Neural cell (in vitro differentiated cells): Measurements from ENCODE around the gene ATXN7L1. TPM values are rescaled to one million over a fixed set of nuclear protein-coding genes. Genes with fewer than 3 reads are reported as not detected.

ENCODE experiments used
- H2AFZ ChIP-seq: fragments of 200-600, 300-800 bp; sonication (generic), shearing (Covaris generic); 2 replicates; pipeline ENCODE4 v1.6.0; 2014; ENCODE audit warnings: low read depth, mild to moderate bottlenecking, antibody characterized with exemption, low read length, moderate library complexity
- H3F3A ChIP-seq: fragments of 200-600 bp; shearing (Covaris generic); 2 replicates; pipeline ENCODE4 v1.6.1; 2016; ENCODE audit warnings: mild to moderate bottlenecking, moderate library complexity, mixed read lengths, antibody characterized with exemption, low read length; ENCODE audit not compliant: insufficient read depth, poor library complexity, severe bottlenecking
- H3K27ac ChIP-seq: fragments of 200-600, 300-800 bp; sonication (generic), shearing (Covaris generic); 2 replicates; pipeline ENCODE4 v1.5.1; 2014; ENCODE audit warnings: mild to moderate bottlenecking, low read length, moderate library complexity
- H3K27me3 ChIP-seq: fragments of 300-800, 200-600 bp; sonication (generic), shearing (Covaris generic); 2 replicates; pipeline ENCODE4 v1.6.0; 2014; ENCODE audit warnings: mild to moderate bottlenecking, low read depth, low read length, moderate library complexity; ENCODE audit not compliant: insufficient read depth
- H3K36me3 ChIP-seq: fragments of 300-800, 200-600 bp; sonication (generic), shearing (Covaris generic); 2 replicates; pipeline ENCODE4 v1.5.1; 2014; ENCODE audit warnings: mild to moderate bottlenecking, antibody characterized with exemption, low read length, moderate library complexity; ENCODE audit not compliant: insufficient read depth
- H3K4me2 ChIP-seq: fragments of 300-800, 200-600 bp; sonication (generic), shearing (Covaris generic); 2 replicates; pipeline ENCODE4 v1.6.0; 2014; ENCODE audit warnings: mild to moderate bottlenecking, low read length
- H3K4me3 ChIP-seq: fragments of 300-800, 200-600 bp; sonication (generic), shearing (Covaris generic); 2 replicates; pipeline ENCODE4 v1.5.1; 2014; ENCODE audit warnings: mild to moderate bottlenecking, low read length, moderate library complexity
- H3K79me2 ChIP-seq: fragments of 200-600 bp; shearing (Covaris generic); replicated peaks from 2 replicates; pipeline ENCODE4 v1.6.0; 2014; ENCODE audit warnings: mild to moderate bottlenecking, low read length, moderate library complexity; ENCODE audit not compliant: insufficient read depth
- H3K9ac ChIP-seq: fragments of 300-800, 200-600 bp; sonication (generic), shearing (Covaris generic); 2 replicates; pipeline ENCODE4 v1.6.1; 2016; ENCODE audit warnings: mild to moderate bottlenecking, low read length, mixed read lengths
- H3K9me2 ChIP-seq: fragments of 200-600 bp; shearing (Covaris generic); 2 replicates; pipeline ENCODE4 v1.6.1; 2016; ENCODE audit warnings: mild to moderate bottlenecking, low read length, mixed read lengths; ENCODE audit not compliant: insufficient read depth
- H3K9me3 ChIP-seq: fragments of 200-600, 300-800 bp; sonication (generic), shearing (Covaris generic); 2 replicates; pipeline ENCODE4 v1.6.1; 2016; ENCODE audit warnings: mild to moderate bottlenecking, mixed run types, low read length, moderate library complexity, mixed read lengths
- H4K20me1 ChIP-seq: fragments of 200-600 bp; shearing (Covaris generic); 2 replicates; pipeline ENCODE4 v1.6.1; 2016; ENCODE audit warnings: mild to moderate bottlenecking, mixed run types; ENCODE audit not compliant: insufficient read depth
- CTCF ChIP-seq: fragments of 450-650 bp; IDR thresholded peaks from 2 replicates; pipeline ENCODE4 v1.5.1; 2014; ENCODE audit warnings: antibody characterized with exemption, mild to moderate bottlenecking, moderate library complexity; ENCODE audit not compliant: poor library complexity, severe bottlenecking
- EP300 ChIP-seq: fragments of 450-650 bp; conservative IDR thresholded peaks from 2 replicates; pipeline ENCODE4 v1.6.1; 2014; ENCODE audit warnings: antibody characterized with exemption, mild to moderate bottlenecking, moderate library complexity; ENCODE audit not compliant: poor library complexity, severe bottlenecking
- EZH2 ChIP-seq: fragments of 200-600, 300-800 bp; shearing (Covaris generic), sonication (generic); IDR thresholded peaks from 2 replicates; pipeline ENCODE4 v1.6.1; 2014; ENCODE audit warnings: antibody characterized with exemption, low read length, borderline replicate concordance, mild to moderate bottlenecking; ENCODE audit not compliant: insufficient read depth, poor library complexity, severe bottlenecking
- MXI1 ChIP-seq: fragments of 450-650 bp; conservative IDR thresholded peaks from 2 replicates; pipeline ENCODE4 v1.6.1; 2014; ENCODE audit warnings: antibody characterized with exemption, mild to moderate bottlenecking; ENCODE audit not compliant: poor library complexity, severe bottlenecking
- POLR2AphosphoS5 ChIP-seq: IDR thresholded peaks from 2 replicates; pipeline ENCODE4 v1.6.1; 2012
- RAD21 ChIP-seq: fragments of 450-650 bp; conservative IDR thresholded peaks from 2 replicates; pipeline ENCODE4 v1.6.1; 2014; ENCODE audit warnings: antibody characterized with exemption, mild to moderate bottlenecking, moderate library complexity
- SMC3 ChIP-seq: fragments of 450-650 bp; conservative IDR thresholded peaks from 2 replicates; pipeline ENCODE4 v1.6.1; 2014; ENCODE audit warnings: antibody characterized with exemption, mild to moderate bottlenecking, moderate library complexity; ENCODE audit not compliant: poor library complexity
- TAF1 ChIP-seq: IDR thresholded peaks from 2 replicates; pipeline ENCODE4 v1.6.1; 2012; ENCODE audit warnings: low read depth
- polyA plus RNA-seq: library from polyadenylated mRNA; depleted of rRNA; stranded (reverse); fragments of >200 nt; gene quantifications from 2 replicates; pipeline ENCODE4 v1.2.3, GENCODE V29; 2014
- TF ChIP-seq, protein P1 (sequence below): IDR thresholded peaks from 2 replicates; pipeline ENCODE4 v1.6.1; 2012; ENCODE audit warnings: borderline replicate concordance

Gene ATXN7L1
- polyA plus RNA-seq, 1 donor from 2014 or later, result 4.3 TPM

- Histone ChIP-seq H3K36me3 (no peaks in the 10 kb centered on the region), H3K4me3 (no peak overlapping the region), H4K20me1 (no peaks in the 10 kb centered on the region), H3K9ac (no peak overlapping the region), H3K9me3 (no peaks in the 10 kb centered on the region), H3F3A (no peaks in the 10 kb centered on the region), H3K4me2 (no peak overlapping the region), H3K9me2 (no peaks in the 10 kb centered on the region), H3K27ac (no peak overlapping the region), H3K27me3 (no peaks in the 10 kb centered on the region), H2AFZ (no peak overlapping the region), H3K79me2 (no peaks in the 10 kb centered on the region)
- TF ChIP-seq CTCF (no peak), TAF1 (no peak), EZH2 (no peak), MXI1 (no peak), POLR2AphosphoS5 (no peak), RAD21 (no peak), EP300 (no peak), SMC3 (no peak)
- TF ChIP-seq, protein P1, sequence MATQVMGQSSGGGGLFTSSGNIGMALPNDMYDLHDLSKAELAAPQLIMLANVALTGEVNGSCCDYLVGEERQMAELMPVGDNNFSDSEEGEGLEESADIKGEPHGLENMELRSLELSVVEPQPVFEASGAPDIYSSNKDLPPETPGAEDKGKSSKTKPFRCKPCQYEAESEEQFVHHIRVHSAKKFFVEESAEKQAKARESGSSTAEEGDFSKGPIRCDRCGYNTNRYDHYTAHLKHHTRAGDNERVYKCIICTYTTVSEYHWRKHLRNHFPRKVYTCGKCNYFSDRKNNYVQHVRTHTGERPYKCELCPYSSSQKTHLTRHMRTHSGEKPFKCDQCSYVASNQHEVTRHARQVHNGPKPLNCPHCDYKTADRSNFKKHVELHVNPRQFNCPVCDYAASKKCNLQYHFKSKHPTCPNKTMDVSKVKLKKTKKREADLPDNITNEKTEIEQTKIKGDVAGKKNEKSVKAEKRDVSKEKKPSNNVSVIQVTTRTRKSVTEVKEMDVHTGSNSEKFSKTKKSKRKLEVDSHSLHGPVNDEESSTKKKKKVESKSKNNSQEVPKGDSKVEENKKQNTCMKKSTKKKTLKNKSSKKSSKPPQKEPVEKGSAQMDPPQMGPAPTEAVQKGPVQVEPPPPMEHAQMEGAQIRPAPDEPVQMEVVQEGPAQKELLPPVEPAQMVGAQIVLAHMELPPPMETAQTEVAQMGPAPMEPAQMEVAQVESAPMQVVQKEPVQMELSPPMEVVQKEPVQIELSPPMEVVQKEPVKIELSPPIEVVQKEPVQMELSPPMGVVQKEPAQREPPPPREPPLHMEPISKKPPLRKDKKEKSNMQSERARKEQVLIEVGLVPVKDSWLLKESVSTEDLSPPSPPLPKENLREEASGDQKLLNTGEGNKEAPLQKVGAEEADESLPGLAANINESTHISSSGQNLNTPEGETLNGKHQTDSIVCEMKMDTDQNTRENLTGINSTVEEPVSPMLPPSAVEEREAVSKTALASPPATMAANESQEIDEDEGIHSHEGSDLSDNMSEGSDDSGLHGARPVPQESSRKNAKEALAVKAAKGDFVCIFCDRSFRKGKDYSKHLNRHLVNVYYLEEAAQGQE, result no peak
Measured at GRCh38 chr7:105614341-105614840, 262.0 kb downstream of the ATXN7L1 start.

GRCh38 chr7:105613611-105614330 lies 262.6 kb downstream of the ATXN7L1 start:
- Histone ChIP-seq H3K27me3 (no peaks in the 10 kb centered on the region), H3K79me2 (no peaks in the 10 kb centered on the region), H2AFZ (no peak overlapping the region), H3K36me3 (no peaks in the 10 kb centered on the region), H3K4me3 (no peak overlapping the region), H3K9me2 (no peaks in the 10 kb centered on the region), H3F3A (no peaks in the 10 kb centered on the region), H4K20me1 (no peaks in the 10 kb centered on the region), H3K9me3 (no peaks in the 10 kb centered on the region), H3K9ac (no peak overlapping the region), H3K27ac (no peak overlapping the region), H3K4me2 (no peak overlapping the region)
- no peak for TF ChIP-seq MXI1
- TF ChIP-seq TAF1, result no peak
- TF ChIP-seq EZH2, result no peak
- TF ChIP-seq, protein P1, result no peak
- no peak for TF ChIP-seq POLR2AphosphoS5
- TF ChIP-seq CTCF, result no peak
- no peak for TF ChIP-seq EP300
- TF ChIP-seq SMC3, result no peak
- TF ChIP-seq RAD21, result no peak
